Fibroblast of lung (primary cell): ENCODE results near the gene GMPR. TPM values are rescaled to one million over a fixed set of nuclear protein-coding genes. Genes with fewer than 3 reads are reported as not detected.
A peak's percentile ranks its signal among the peaks of the same experiment; 100 is the strongest.

Experiments
- DNase-seq, 2 donors: peaks; one replicate each; pipeline versions ENCODE4 v3.0.0 to v3.0.0-alpha.2; 2010; ENCODE audit warnings: low read depth in 2 of 2
- H2AFZ ChIP-seq: 2 replicates; pipeline ENCODE4 v1.5.1; 2012; ENCODE audit warnings: low read length, control low read depth, inconsistent platforms
- H3K27ac ChIP-seq: 2 replicates; pipeline ENCODE4 v1.5.1; 2011; ENCODE audit warnings: low read length, control low read depth; ENCODE audit not compliant: insufficient read depth
- H3K27me3 ChIP-seq: 2 replicates; pipeline ENCODE4 v1.5.1; 2011; ENCODE audit warnings: mild to moderate bottlenecking, low read length; ENCODE audit not compliant: control insufficient read depth, insufficient read depth
- H3K36me3 ChIP-seq: 2 replicates; pipeline ENCODE4 v1.5.1; 2011; ENCODE audit warnings: low read length; ENCODE audit not compliant: control insufficient read depth, insufficient read depth
- H3K4me1 ChIP-seq: 2 replicates; pipeline ENCODE4 v1.5.1; 2011; ENCODE audit warnings: low read length; ENCODE audit not compliant: control insufficient read depth, insufficient read depth; ENCODE audit errors: extremely low read depth
- H3K4me2 ChIP-seq: 2 replicates; pipeline ENCODE4 v1.5.1; 2011; ENCODE audit warnings: low read length, control low read depth; ENCODE audit not compliant: insufficient read depth; ENCODE audit errors: extremely low read depth
- H3K4me3 ChIP-seq, 4 experiments: fragments of 200-600 bp in 1 of 4; sonication (generic) in 1 of 4; replicated peaks in 1 of 4; 2 replicates each; pipeline ENCODE4 v1.5.1; 2011 to 2016; ENCODE audit warnings: low read length in 4 of 4, low read depth in 3 of 4, mild to moderate bottlenecking in 3 of 4, control low read depth in 2 of 4, inconsistent platforms in 1 of 4, mixed read lengths in 1 of 4; ENCODE audit not compliant: insufficient read depth in 1 of 4; ENCODE audit errors: control extremely low read depth in 1 of 4
- H3K79me2 ChIP-seq: 2 replicates; pipeline ENCODE4 v1.5.1; 2012; ENCODE audit warnings: mild to moderate bottlenecking, low read length, inconsistent platforms; ENCODE audit not compliant: control insufficient read depth, insufficient read depth
- H3K9ac ChIP-seq: 2 replicates; pipeline ENCODE4 v1.5.1; 2011; ENCODE audit warnings: mild to moderate bottlenecking, low read length, control low read depth; ENCODE audit not compliant: insufficient read depth
- H3K9me3 ChIP-seq: 2 replicates; pipeline ENCODE4 v1.5.1; 2012; ENCODE audit warnings: low read depth, low read length; ENCODE audit not compliant: control insufficient read depth, insufficient read depth
- H4K20me1 ChIP-seq: 2 replicates; pipeline ENCODE4 v1.5.1; 2011; ENCODE audit warnings: low read length; ENCODE audit not compliant: control insufficient read depth, insufficient read depth; ENCODE audit errors: extremely low read depth
- CTCF ChIP-seq, 2 donors: IDR thresholded peaks in 1 of 2; conservative IDR thresholded peaks in 1 of 2; 1 replicate in 1 of 2; 2 replicates in 1 of 2; pipeline ENCODE4 v1.5.1; 2011 to 2012; ENCODE audit warnings: low read length in 2 of 2, control low read depth in 1 of 2, inconsistent platforms in 1 of 2, low read depth in 1 of 2, mild to moderate bottlenecking in 1 of 2
- EZH2 ChIP-seq: IDR thresholded peaks from 2 replicates; pipeline ENCODE4 v1.5.1; 2012; ENCODE audit warnings: low read length, control low read depth, mild to moderate bottlenecking; ENCODE audit errors: missing control alignments
- polyA plus RNA-seq, 2 donors: library from polyadenylated mRNA; depleted of rRNA in 1 of 2; stranded (reverse) in 1 of 2; unstranded in 1 of 2; fragments of >200 nt; gene quantifications; 2 replicates each; pipeline ENCODE4 v1.2.1, GENCODE V29; 2011 to 2012; ENCODE audit warnings: missing spikeins in 1 of 2
- total RNA-seq: library from RNA; depleted of rRNA; stranded (reverse); fragments of >200 nt; gene quantifications from 2 replicates; pipeline ENCODE4 v1.2.1, GENCODE V29; 2014

Gene GMPR
- total and polyA plus RNA-seq, 2 donors (not counting 1 experiment from before 2014, with no cell fraction given), result 13.2 to 16.4 TPM

- TF ChIP-seq CTCF (conservative IDR thresholded peaks at IDR 0.05 in 1 of 2, IDR thresholded peaks at IDR 0.05 in 1 of 2; ENCODE audit: low read depth in 1 of 2, low read length in 2 of 2) (no peak), EZH2 (no peak)
- H3K79me2 ChIP-seq, result no peaks in the 10 kb centered on the region
- no peaks in the 10 kb centered on the region for H3K9me3 ChIP-seq
- no peaks in the 10 kb centered on the region for H3K27me3 ChIP-seq
- H3K36me3 ChIP-seq, result no peaks in the 10 kb centered on the region
- no peak overlapping the region for H3K4me2 ChIP-seq
- H3K4me3 ChIP-seq, result no peak overlapping the region
- H3K27ac ChIP-seq, result no peak overlapping the region
- no peak for DNase-seq
- H4K20me1 ChIP-seq, result no peaks in the 10 kb centered on the region
- peaks cover 9% of the 10 kb centered on the region for H3K4me1 ChIP-seq
- no peak overlapping the region for H2AFZ ChIP-seq
- H3K9ac ChIP-seq, result no peak overlapping the region
Observed at GRCh38 chr6:16314296-16314695, 75.9 kb downstream of the GMPR start.

- H3K9me3 ChIP-seq, result no peaks in the 10 kb centered on the region
- no peak overlapping the region for H3K9ac ChIP-seq
- peak; percentile 48 to 88 for DNase-seq
- H3K4me1 ChIP-seq, result peaks cover 29% of the 10 kb centered on the region
- H3K27ac ChIP-seq, result no peak overlapping the region
- no peaks in the 10 kb centered on the region for H3K27me3 ChIP-seq
- no peaks in the 10 kb centered on the region for H4K20me1 ChIP-seq
- no peak overlapping the region for H3K4me3 ChIP-seq
- H2AFZ ChIP-seq, result no peak overlapping the region
- H3K36me3 ChIP-seq, result no peaks in the 10 kb centered on the region
- H3K4me2 ChIP-seq, result no peak overlapping the region
- TF ChIP-seq CTCF (conservative IDR thresholded peaks at IDR 0.05 in 1 of 2, IDR thresholded peaks at IDR 0.05 in 1 of 2; ENCODE audit: low read depth in 1 of 2, low read length in 2 of 2) (peak; percentile 82 to 85), EZH2 (no peak)
- no peaks in the 10 kb centered on the region for H3K79me2 ChIP-seq
Observed at GRCh38 chr6:16316741-16317251, 78.4 kb downstream of the GMPR start.

GRCh38 chr6:16318538-16318937 is 80.2 kb downstream of the GMPR start:
- Histone ChIP-seq H3K4me2 (peak overlapping the region; percentile 67), H3K27ac (peak overlapping the region; percentile 83), H3K4me1 (peaks cover 42% of the 10 kb centered on the region)

More at GRCh38 chr6:16318538-16318937, 80.2 kb downstream of the GMPR start:
- Histone ChIP-seq H3K9me3 (no peaks in the 10 kb centered on the region), H3K79me2 (no peaks in the 10 kb centered on the region), H3K36me3 (no peaks in the 10 kb centered on the region), H3K4me3 (no peak overlapping the region), H3K9ac (no peak overlapping the region), H2AFZ (no peak overlapping the region), H3K27me3 (no peaks in the 10 kb centered on the region), H4K20me1 (no peaks in the 10 kb centered on the region)
- DNase-seq, result peak; percentile 78 to 94
- no peak for TF ChIP-seq EZH2
- no peak for TF ChIP-seq CTCF (conservative IDR thresholded peaks at IDR 0.05 in 1 of 2, IDR thresholded peaks at IDR 0.05 in 1 of 2; ENCODE audit: low read depth in 1 of 2, low read length in 2 of 2)
